HCT116 (cell line): ENCODE data around the gene MDFIC. TPM values are rescaled to one million over a fixed set of nuclear protein-coding genes. Genes with fewer than 3 reads are reported as not detected.

Experiments
- ATAC-seq: fragments of 200-7000 bp; cut with Tn5 transposase; 2 replicates; pipeline ENCODE4 v1.9.1; 2020; ENCODE audit warnings: mild to moderate bottlenecking, moderate library complexity
- BruUV-seq: library from RNA; stranded (reverse); fragments of 400-500 nt; replicated peaks from 2 replicates; lab custom pipeline; 2021; lab: Mats Ljungman, UMichigan
- CTCF ChIA-PET: fragments of 300-600 bp; sonication (Branson Sonifier 250); formaldehyde crosslinking; loops from one replicate; lab custom pipeline; 2021; ENCODE audit warnings: antibody characterized with exemption; lab: Charles Lee
- POLR2A ChIA-PET: fragments of 300-600, 350-600 bp; sonication (Branson Sonifier 250); formaldehyde crosslinking; loops from one replicate; lab custom pipeline; 2021; ENCODE audit warnings: antibody characterized with exemption; lab: Charles Lee
- RAD21 ChIA-PET, 2 experiments: fragments of 300-600 bp; sonication (Branson Sonifier 250); formaldehyde crosslinking; loops; one replicate each; lab custom pipeline; 2023; ENCODE audit warnings: low total read pairs in 2 of 2; ENCODE audit not compliant: uncharacterized antibody in 2 of 2, unreplicated experiment in 2 of 2, low non-redundant PET in 1 of 2; lab: Charles Lee
- DNase-seq: peaks from one replicate; pipeline ENCODE4 v3.0.0-alpha.2; 2010; ENCODE audit warnings: low read depth, low spot score
- H2AFZ ChIP-seq: fragments of 200-600 bp; shearing (Covaris generic), sonication (generic); 2 replicates; pipeline ENCODE4 v1.6.1; 2017; ENCODE audit warnings: low read depth, mixed run types, mixed read lengths, antibody characterized with exemption, low read length; ENCODE audit not compliant: poor library complexity, severe bottlenecking
- H3K27ac ChIP-seq: 2 replicates; pipeline ENCODE4 v1.5.1; 2012; ENCODE audit warnings: low read depth, low read length
- H3K27me3 ChIP-seq: fragments of 200-600 bp; sonication (generic); 2 replicates; pipeline ENCODE4 v1.6.1; 2016; ENCODE audit warnings: mixed run types, low read length, mixed read lengths; ENCODE audit not compliant: insufficient read depth
- H3K36me3 ChIP-seq, 2 experiments: fragments of 200-500 bp in 1 of 2; fragments of 200-600 bp in 1 of 2; sonication (Bioruptor generic) in 1 of 2; sonication (generic) in 1 of 2; 2 replicates each; pipeline versions ENCODE4 v1.5.1 to v1.6.1; 2014 to 2016; ENCODE audit warnings: low read length in 2 of 2, inconsistent platforms in 1 of 2, mixed read lengths in 1 of 2, mixed run types in 1 of 2; ENCODE audit not compliant: insufficient read depth in 2 of 2, control insufficient read depth in 1 of 2
- H3K4me1 ChIP-seq, 2 experiments: fragments of 200-600 bp in 1 of 2; sonication (generic) in 1 of 2; 2 replicates each; pipeline versions ENCODE4 v1.5.1 to v1.6.1; 2012 to 2017; ENCODE audit warnings: low read length in 2 of 2, inconsistent platforms in 1 of 2, mild to moderate bottlenecking in 1 of 2, mixed read lengths in 1 of 2, mixed run types in 1 of 2, moderate library complexity in 1 of 2; ENCODE audit not compliant: insufficient read depth in 2 of 2, control insufficient read depth in 1 of 2
- H3K4me2 ChIP-seq: fragments of 200-600 bp; sonication (generic); 2 replicates; pipeline ENCODE4 v1.6.1; 2017; ENCODE audit warnings: mixed run types, low read length, mixed read lengths
- H3K4me3 ChIP-seq, 2 experiments: fragments of 200-600 bp in 1 of 2; sonication (generic) in 1 of 2; replicated peaks in 1 of 2; 2 replicates each; pipeline ENCODE4 v1.5.1; 2011 to 2016; ENCODE audit warnings: low read length in 2 of 2, control low read depth in 1 of 2, low read depth in 1 of 2, mild to moderate bottlenecking in 1 of 2, mixed read lengths in 1 of 2, mixed run types in 1 of 2
- H3K79me2 ChIP-seq: fragments of 200-600 bp; sonication (generic); 2 replicates; pipeline ENCODE4 v1.6.1; 2017; ENCODE audit warnings: mild to moderate bottlenecking, mixed run types, low read length, moderate library complexity, mixed read lengths; ENCODE audit not compliant: insufficient read depth
- H3K9ac ChIP-seq: fragments of 200-600 bp; sonication (generic); 2 replicates; pipeline ENCODE4 v1.6.1; 2016; ENCODE audit warnings: low read length, mixed read lengths
- H3K9me2 ChIP-seq: fragments of 200-600 bp; sonication (generic), shearing (Covaris generic); 2 replicates; pipeline ENCODE4 v1.6.1; 2017; ENCODE audit warnings: mixed run types, mild to moderate bottlenecking, moderate library complexity; ENCODE audit not compliant: insufficient read depth
- H3K9me3 ChIP-seq, 2 experiments: fragments of 200-500 bp in 1 of 2; fragments of 200-600 bp in 1 of 2; sonication (Bioruptor generic) in 1 of 2; sonication (generic) in 1 of 2; 2 replicates each; pipeline ENCODE4 v1.6.1; 2014 to 2017; ENCODE audit warnings: low read length in 2 of 2, mixed read lengths in 2 of 2, inconsistent platforms in 1 of 2, low read depth in 1 of 2, mild to moderate bottlenecking in 1 of 2, mixed run types in 1 of 2, moderate library complexity in 1 of 2; ENCODE audit not compliant: control insufficient read depth in 1 of 2, insufficient read depth in 1 of 2
- H4K20me1 ChIP-seq: fragments of 200-600 bp; sonication (generic), shearing (Covaris generic); 2 replicates; pipeline ENCODE4 v1.6.1; 2017; ENCODE audit warnings: mixed run types, mild to moderate bottlenecking, moderate library complexity; ENCODE audit not compliant: insufficient read depth
- CBX3 ChIP-seq: IDR thresholded peaks from 2 replicates; pipeline ENCODE4 v1.6.1; 2012; ENCODE audit warnings: low read depth
- CEBPB ChIP-seq: IDR thresholded peaks from 2 replicates; pipeline ENCODE4 v1.6.1; 2012; ENCODE audit warnings: low read depth
- CTCF ChIP-seq, 3 experiments: fragments of 200-600 bp in 1 of 3; sonication (generic) in 1 of 3; IDR thresholded peaks in 2 of 3; conservative IDR thresholded peaks in 1 of 3; 2 replicates each; pipeline ENCODE4 v1.5.1; 2012 to 2017; ENCODE audit warnings: low read depth in 2 of 3, low read length in 2 of 3, antibody characterized with exemption in 1 of 3, borderline replicate concordance in 1 of 3, control low read depth in 1 of 3, mild to moderate bottlenecking in 1 of 3, mixed read lengths in 1 of 3, mixed run types in 1 of 3, moderate library complexity in 1 of 3; ENCODE audit not compliant: insufficient read depth in 1 of 3
- EGR1 ChIP-seq: IDR thresholded peaks from 2 replicates; pipeline ENCODE4 v1.6.1; 2012; ENCODE audit warnings: low read depth
- ELF1 ChIP-seq: IDR thresholded peaks from 2 replicates; pipeline ENCODE4 v1.6.1; 2012; ENCODE audit warnings: low read depth, borderline replicate concordance
- EZH2phosphoT487 ChIP-seq: fragments of 200-600 bp; IDR thresholded peaks from 2 replicates; pipeline ENCODE4 v1.6.1; 2018; ENCODE audit warnings: antibody characterized with exemption, borderline replicate concordance
- FOSL1 ChIP-seq: IDR thresholded peaks from 2 replicates; pipeline ENCODE4 v1.6.1; 2012; ENCODE audit warnings: low read depth
- JUND ChIP-seq: IDR thresholded peaks from 2 replicates; pipeline ENCODE4 v1.6.1; 2012
- MAX ChIP-seq: IDR thresholded peaks from 2 replicates; pipeline ENCODE4 v1.6.1; 2012
- POLR2A ChIP-seq: IDR thresholded peaks from 2 replicates; pipeline ENCODE4 v1.7.0; 2011; ENCODE audit warnings: borderline replicate concordance; ENCODE audit not compliant: insufficient read depth, insufficient read length; ENCODE audit errors: extremely low read depth
- POLR2AphosphoS5 ChIP-seq: IDR thresholded peaks from 2 replicates; pipeline ENCODE4 v1.6.1; 2011; ENCODE audit warnings: mild to moderate bottlenecking, low read depth, low read length, moderate library complexity
- RAD21 ChIP-seq: IDR thresholded peaks from 2 replicates; pipeline ENCODE4 v1.6.1; 2012; ENCODE audit warnings: low read depth, mild to moderate bottlenecking
- SIN3A ChIP-seq: IDR thresholded peaks from 2 replicates; pipeline ENCODE4 v1.6.1; 2012; ENCODE audit warnings: low read depth
- SP1 ChIP-seq: IDR thresholded peaks from 2 replicates; pipeline ENCODE4 v1.6.1; 2012; ENCODE audit warnings: low read depth
- SRF ChIP-seq: IDR thresholded peaks from 2 replicates; pipeline ENCODE4 v1.6.1; 2012; ENCODE audit warnings: low read depth
- intact Hi-C: fragments of 100-400 bp; cut with micrococcal nuclease; formaldehyde crosslinking; loops from 2 replicates; pipeline ENCODE4 v1.10.0; 2022
- total RNA-seq: library from RNA; stranded (reverse); gene quantifications from one replicate; pipeline ENCODE4 v1.2.1, GENCODE V29; 2021; ENCODE audit not compliant: unreplicated experiment

The MDFIC gene
- total RNA-seq, 1 experiment from 2014 or later: 8.3 TPM

GRCh38 chr7:115007751-115008150 is 85.9 kb downstream of the MDFIC start:
- CTCF ChIA-PET: no interaction called here

More at GRCh38 chr7:115007751-115008150, 85.9 kb downstream of the MDFIC start:
- POLR2A ChIA-PET: no interaction called here
- Histone ChIP-seq H2AFZ (no peak overlapping the region), H3K27me3 (no peaks in the 10 kb centered on the region), H3K4me2 (no peak overlapping the region), H3K9me2 (no peaks in the 10 kb centered on the region)
- BruUV-seq: no TSS peak
- RAD21 ChIA-PET: no interaction called here
- no peak for DNase-seq
- TF ChIP-seq FOSL1: no peak
- no peak for TF ChIP-seq SIN3A
- no peak for TF ChIP-seq POLR2A
- TF ChIP-seq EZH2phosphoT487: no peak
- no peak for TF ChIP-seq JUND
- TF ChIP-seq CBX3: no peak
- no peak for TF ChIP-seq POLR2AphosphoS5
- no peak for TF ChIP-seq ELF1
- TF ChIP-seq RAD21: no peak
- no peak for TF ChIP-seq EGR1
- no peak for TF ChIP-seq SP1
- no peak for TF ChIP-seq CTCF (IDR thresholded peaks at IDR 0.05 in 2 of 3, conservative IDR thresholded peaks at IDR 0.05 in 1 of 3; ENCODE audit: borderline replicate concordance in 1 of 3, insufficient read depth in 1 of 3, low read depth in 2 of 3, low read length in 2 of 3)
- TF ChIP-seq CEBPB: no peak
- no peak for TF ChIP-seq SRF
- TF ChIP-seq MAX: no peak
- TF ChIP-seq, all 23 proteins: peak for 0
- no peaks in the 10 kb centered on the region for H3K9me3 ChIP-seq
- H3K79me2 ChIP-seq: no peaks in the 10 kb centered on the region
- H3K27ac ChIP-seq: no peak overlapping the region
- no peaks in the 10 kb centered on the region for H4K20me1 ChIP-seq
- H3K36me3 ChIP-seq: no peaks in the 10 kb centered on the region
- intact Hi-C loops: no loop called here
- H3K4me3 ChIP-seq: no peak overlapping the region
- ATAC-seq: no peak
- no peak overlapping the region for H3K9ac ChIP-seq
- H3K4me1 ChIP-seq: peaks cover 0 to 3% of the 10 kb centered on the region in 2 experiments; a peak in 1 of 4 replicates
